Endodermal cell (in vitro differentiated cells): ENCODE results near the gene CFAP65. TPM values are rescaled to one million over a fixed set of nuclear protein-coding genes. Genes with fewer than 3 reads are reported as not detected.

Experiments used
- DNase-seq: peaks from one replicate; pipeline ENCODE4 v3.0.0-alpha.2; 2017
- H3K27ac ChIP-seq: 2 replicates; pipeline ENCODE4 v1.5.1; 2013; ENCODE audit warnings: mild to moderate bottlenecking, low read depth, low read length, moderate library complexity
- H3K27me3 ChIP-seq: 2 replicates; pipeline ENCODE4 v1.6.1; 2013; ENCODE audit warnings: mild to moderate bottlenecking, low read length, moderate library complexity; ENCODE audit not compliant: insufficient read depth, control insufficient read depth, poor library complexity, severe bottlenecking
- H3K36me3 ChIP-seq: 2 replicates; pipeline ENCODE4 v1.7.0; 2013; ENCODE audit warnings: mild to moderate bottlenecking, low read length, moderate library complexity; ENCODE audit not compliant: control insufficient read depth, insufficient read depth
- H3K4me1 ChIP-seq: one replicate; pipeline ENCODE4 v1.7.0; 2013; ENCODE audit warnings: low read length; ENCODE audit not compliant: control insufficient read depth, insufficient read depth
- H3K4me3 ChIP-seq: 2 replicates; pipeline ENCODE4 v1.5.1; 2013; ENCODE audit warnings: mild to moderate bottlenecking, low read length, moderate library complexity
- H3K9ac ChIP-seq: 2 replicates; pipeline ENCODE4 v1.6.1; 2013; ENCODE audit warnings: mild to moderate bottlenecking, low read length, moderate library complexity; ENCODE audit not compliant: poor library complexity, severe bottlenecking; ENCODE audit errors: extremely low read depth
- H3K9me3 ChIP-seq: 2 replicates; pipeline ENCODE4 v1.6.1; 2013; ENCODE audit warnings: mild to moderate bottlenecking, low read length, moderate library complexity; ENCODE audit not compliant: control insufficient read depth
- H3K27ac Mint-ChIP-seq: 2 replicates; pipeline ENCODE4 v1.8.0; 2020; ENCODE audit warnings: mixed read lengths
- H3K27me3 Mint-ChIP-seq: 2 replicates; pipeline ENCODE4 v1.8.0; 2021; ENCODE audit warnings: mild to moderate bottlenecking, mixed read lengths; ENCODE audit not compliant: insufficient read depth
- H3K36me3 Mint-ChIP-seq: 2 replicates; pipeline ENCODE4 v1.8.0; 2020; ENCODE audit warnings: low read depth, mixed read lengths
- H3K4me1 Mint-ChIP-seq: 2 replicates; pipeline ENCODE4 v1.8.0; 2020; ENCODE audit warnings: mixed read lengths
- H3K4me3 Mint-ChIP-seq: 2 replicates; pipeline ENCODE4 v1.8.0; 2020; ENCODE audit warnings: mild to moderate bottlenecking, moderate library complexity, mixed read lengths
- H3K9me3 Mint-ChIP-seq: 2 replicates; pipeline ENCODE4 v1.8.0; 2020; ENCODE audit warnings: mild to moderate bottlenecking, mixed read lengths
- CTCF ChIP-seq: fragments of 200-600 bp; sonication (generic); conservative IDR thresholded peaks from 2 replicates; pipeline ENCODE4 v1.5.0; 2021; ENCODE audit warnings: antibody characterized with exemption, mild to moderate bottlenecking
- WGBS, 2 experiments: methylation state at CpG; one replicate each; pipeline versions ENCODE4 v1.1.5 to v1.1.7; 2013; ENCODE audit warnings: missing lambda C conversion rate in 2 of 2, mixed read lengths in 1 of 2; ENCODE audit not compliant: insufficient coverage in 1 of 2, insufficient read length in 1 of 2; 5-methylcytosine and 5-hydroxymethylcytosine counted together
- total RNA-seq, 2 donors: library from RNA; stranded (reverse); fragmentation: NEBNext Ultra II Directional in 1 of 2; extraction: Animal tissue kit (Norgen Biotek cat#: 25700) in 1 of 2; gene quantifications; 2 replicates in 1 of 2; 3 replicates in 1 of 2; pipeline ENCODE4 v1.2.1, GENCODE V29; 2021

Gene CFAP65
- total RNA-seq, 2 donors from 2014 or later = 0.84 to 1.5 TPM

- Mint-ChIP-seq H3K27me3 (peaks cover 78% of the 10 kb centered on the region), H3K9me3 (no peaks in the 10 kb centered on the region), H3K4me1 (peaks cover 2% of the 10 kb centered on the region), H3K36me3 (no peaks in the 10 kb centered on the region), H3K4me3 (no peak overlapping the region), H3K27ac (no peak overlapping the region)
- Histone ChIP-seq H3K4me3 (no peak overlapping the region), H3K4me1 (no peaks in the 10 kb centered on the region), H3K36me3 (no peaks in the 10 kb centered on the region), H3K27me3 (peaks cover 76% of the 10 kb centered on the region), H3K9ac (no peak overlapping the region), H3K9me3 (no peaks in the 10 kb centered on the region), H3K27ac (no peak overlapping the region)
- 35 to 36% methylated on average over 4 to 6 of the region's 6 CpGs for WGBS, 2 experiments
- DNase-seq = peak; percentile 82
- peak; percentile 81 for TF ChIP-seq CTCF
Observed at GRCh38 chr2:219010162-219010756, 31.1 kb downstream of the CFAP65 start.

- 29 to 66% methylated on average over 1 to 2 of the region's 2 CpGs for WGBS, 2 experiments
- H3K27ac ChIP-seq = no peak overlapping the region
Observed at GRCh38 chr2:219009294-219009693, 32.0 kb downstream of the CFAP65 start.

GRCh38 chr2:219003979-219004378, 37.3 kb downstream of the CFAP65 start:
- Mint-ChIP-seq H3K36me3 (no peaks in the 10 kb centered on the region), H3K9me3 (no peaks in the 10 kb centered on the region), H3K27me3 (peaks cover 78% of the 10 kb centered on the region), H3K27ac (no peak overlapping the region), H3K4me1 (peaks cover 8% of the 10 kb centered on the region), H3K4me3 (no peak overlapping the region)
- H3K27me3 ChIP-seq = peaks cover 59% of the 10 kb centered on the region
- no peak for TF ChIP-seq CTCF
- no peak for DNase-seq
- H3K27ac ChIP-seq = no peak overlapping the region
- H3K36me3 ChIP-seq = no peaks in the 10 kb centered on the region
- WGBS, 2 experiments = 73 to 86% methylated on average over 2 to 3 of the region's 3 CpGs
- no peaks in the 10 kb centered on the region for H3K4me1 ChIP-seq
- no peaks in the 10 kb centered on the region for H3K9me3 ChIP-seq
- no peak overlapping the region for H3K9ac ChIP-seq
- H3K4me3 ChIP-seq = no peak overlapping the region

More at GRCh38 chr2:219009294-219009693, 32.0 kb downstream of the CFAP65 start:
- Histone ChIP-seq H3K27me3 (peaks cover 76% of the 10 kb centered on the region), H3K4me3 (no peak overlapping the region), H3K4me1 (no peaks in the 10 kb centered on the region), H3K36me3 (no peaks in the 10 kb centered on the region), H3K9ac (no peak overlapping the region), H3K9me3 (no peaks in the 10 kb centered on the region)
- H3K27me3 Mint-ChIP-seq = peaks cover 78% of the 10 kb centered on the region
- no peak overlapping the region for H3K27ac Mint-ChIP-seq
- peaks cover 2% of the 10 kb centered on the region for H3K4me1 Mint-ChIP-seq
- no peak for TF ChIP-seq CTCF
- no peak overlapping the region for H3K4me3 Mint-ChIP-seq
- H3K9me3 Mint-ChIP-seq = no peaks in the 10 kb centered on the region
- no peaks in the 10 kb centered on the region for H3K36me3 Mint-ChIP-seq
- no peak for DNase-seq
